ENCODE results near the gene PTPRM. TPM values are rescaled to one million over a fixed set of nuclear protein-coding genes. Genes with fewer than 3 reads are reported as not detected.

The PTPRM gene
- total and polyA plus RNA-seq, 2 of the 8 experiments (the other 6 are each of a cell fraction or from before 2014, with no cell fraction given): 4.1 to 7.0 TPM

DNA sequence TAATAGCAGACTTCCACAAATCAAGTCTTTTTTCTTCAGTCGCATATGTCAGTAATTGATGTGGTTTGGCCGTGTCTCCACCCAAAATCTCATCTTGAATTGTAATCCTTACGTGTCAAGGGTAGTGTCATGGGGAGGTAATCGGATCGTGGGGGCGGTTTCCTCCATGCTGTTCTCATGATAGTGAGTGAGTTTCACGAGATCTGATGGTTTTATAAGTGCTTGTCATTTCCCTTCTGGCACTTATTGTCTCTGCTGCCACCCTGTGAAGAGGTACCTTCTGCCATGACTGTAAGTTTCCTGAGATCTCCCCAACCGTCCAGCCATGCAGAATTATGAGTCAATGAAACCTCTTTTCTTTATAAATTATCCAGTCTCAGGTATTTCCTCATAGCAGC lies 478.8 kb downstream of the PTPRM start:
- WGBS, 2 experiments (ENCODE audit: extremely low coverage in 1 of 2, insufficient coverage in 1 of 2, insufficient read length in 1 of 2, insufficient replicate concordance in 2 of 2, low coverage in 1 of 2, low lambda C conversion rate in 2 of 2, missing lambda C conversion rate in 1 of 2): 92% methylated on average over 8 of the region's 8 CpGs; no CpG with 5 or more reads in 1 of the 2 experiments

More for the DNA sequence above, 478.8 kb downstream of the PTPRM start:
- Histone ChIP-seq H3K18ac (ENCODE audit: extremely low read depth, low read length) (no peak overlapping the region), H3K4me2 (ENCODE audit: insufficient read depth in 1 of 2, low read depth in 2 of 2, low read length in 2 of 2) (no peak overlapping the region), H3K4me3 (ENCODE audit: extremely low read depth in 1 of 4, insufficient read depth in 2 of 4, low read depth in 3 of 4, low read length in 4 of 4) (no peak overlapping the region), H3K56ac (replicated peaks; ENCODE audit: insufficient read length, low read depth, low read length) (no peak overlapping the region), H2BK12ac (ENCODE audit: low read depth, low read length) (no peak overlapping the region), H4K20me1 (replicated peaks in 1 of 2; ENCODE audit: control insufficient read depth in 1 of 2, insufficient read depth in 2 of 2, low read length in 2 of 2) (no peaks in the 10 kb centered on the region), H3K79me2 (ENCODE audit: control insufficient read depth in 1 of 2, insufficient read depth in 2 of 2, low read length in 2 of 2) (no peaks in the 10 kb centered on the region), H3K14ac (ENCODE audit: insufficient read length) (no peak overlapping the region), H2BK5ac (ENCODE audit: low read depth, low read length) (no peak overlapping the region), H2BK15ac (ENCODE audit: low read length) (no peak overlapping the region), H3K36me3 (ENCODE audit: control insufficient read depth in 2 of 4, insufficient read depth in 4 of 4, low read length in 3 of 4) (no peaks in the 10 kb centered on the region), H2BK20ac (ENCODE audit: low read length) (no peak overlapping the region), H4K8ac (ENCODE audit: extremely low read depth, insufficient read depth, low read length) (no peak overlapping the region), H2AK5ac (ENCODE audit: low read depth, low read length) (no peak overlapping the region), H3K9me3 (ENCODE audit: insufficient read depth in 2 of 2, low read depth in 1 of 2, low read length in 1 of 2) (no peaks in the 10 kb centered on the region), H4K5ac (ENCODE audit: insufficient read length, low read depth, low read length) (no peak overlapping the region), H3K23me2 (ENCODE audit: low read depth, low read length) (no peaks in the 10 kb centered on the region), H4K91ac (replicated peaks; ENCODE audit: insufficient read length, low read length) (no peak overlapping the region), H2AFZ (ENCODE audit: low read length) (no peak overlapping the region), H3K4ac (replicated peaks; ENCODE audit: insufficient read length, low read depth, low read length) (no peak overlapping the region), H3K27ac (ENCODE audit: low read depth, low read length) (no peak overlapping the region), H3K9ac (replicated peaks in 1 of 4; ENCODE audit: extremely low read depth in 1 of 4, low read depth in 3 of 4, low read length in 3 of 4) (no peak overlapping the region), H3K4me1 (replicated peaks in 1 of 4; ENCODE audit: control insufficient read depth in 3 of 4, insufficient read depth in 4 of 4, low read length in 3 of 4) (0 out of 7 replicates have a peak, but pooled peaks cover 0 to 2% (median 0%) of the 10 kb centered on the region in 4 experiments), H3K23ac (ENCODE audit: insufficient read length) (no peak overlapping the region), H2BK120ac (replicated peaks; ENCODE audit: low read depth, low read length) (no peak overlapping the region), H3K79me1 (ENCODE audit: low read depth, low read length) (no peaks in the 10 kb centered on the region), H3K27me3 (replicated peaks in 1 of 4; ENCODE audit: control insufficient read depth in 3 of 4, extremely low read depth in 1 of 4, insufficient read depth in 3 of 4, low read length in 3 of 4) (no peaks in the 10 kb centered on the region)
- ChIA-PET POLR2A (ENCODE audit: partially characterized antibody) (no interaction called here), CTCF (ENCODE audit: partially characterized antibody) (no interaction called here)
- TF ChIP-seq SIRT6 (IDR thresholded peaks at IDR 0.05; ENCODE audit: low read length) (no peak), POU5F1 (IDR thresholded peaks at IDR 0.05; ENCODE audit: low read depth, low read length) (no peak), BRCA1 (IDR thresholded peaks at IDR 0.05; ENCODE audit: low read depth, low read length) (no peak), CHD1 (IDR thresholded peaks at IDR 0.05; ENCODE audit: low read depth, low read length) (no peak), GABPA (IDR thresholded peaks at IDR 0.05; ENCODE audit: borderline replicate concordance, insufficient read depth, low read length) (no peak), BCL11A (IDR thresholded peaks at IDR 0.05; ENCODE audit: low read depth in 2 of 2, low read length in 2 of 2) (no peak), KDM5A (IDR thresholded peaks at IDR 0.05; ENCODE audit: low read length) (no peak), SIN3A (conservative IDR thresholded peaks at IDR 0.05 in 1 of 2, IDR thresholded peaks at IDR 0.05 in 1 of 2; ENCODE audit: low read depth in 1 of 2, low read length in 2 of 2) (no peak), BACH1 (IDR thresholded peaks at IDR 0.05; ENCODE audit: low read length) (no peak), RBBP5 (IDR thresholded peaks at IDR 0.05; ENCODE audit: borderline replicate concordance, low read depth, low read length) (no peak), JUND (IDR thresholded peaks at IDR 0.05; ENCODE audit: low read length) (no peak), KDM1A (IDR thresholded peaks at IDR 0.05; ENCODE audit: borderline replicate concordance, low read length) (no peak), RFX5 (IDR thresholded peaks at IDR 0.05; ENCODE audit: borderline replicate concordance, low read depth, low read length) (no peak)
- no peak for FAIRE-seq
- no peak for DNase-seq (ENCODE audit: low read depth in 1 of 2, low spot score in 2 of 2)
